ENCODE measurements around the gene ASTN2.

- TF ChIP-seq CTCF (IDR thresholded peaks at IDR 0.05) = no peak
- TF ChIP-seq POLR2A (IDR thresholded peaks at IDR 0.05) = no peak
Measured at GRCh38 chr9:116883676-116884075, 531.2 kb downstream of the ASTN2 start.

Data from testis (tissue), 2 donors.